Esophagus muscularis mucosa (tissue), 4 donors: ENCODE results near the gene FAM120AOS.

Experiments
- EP300 ChIP-seq: sonication (generic); formaldehyde crosslinking; IDR thresholded peaks from one replicate; pipeline ENCODE4 v1.6.1; 2017; ENCODE audit warnings: antibody characterized with exemption
- POLR2A ChIP-seq: fragments of 450-650 bp; IDR thresholded peaks from one replicate; pipeline ENCODE4 v1.6.1; 2017; ENCODE audit warnings: antibody characterized with exemption, moderate library complexity, mild to moderate bottlenecking, low read depth
- POLR2AphosphoS5 ChIP-seq, 2 donors: sonication (generic); formaldehyde crosslinking; IDR thresholded peaks; one replicate each; pipeline ENCODE4 v1.6.1; 2017; ENCODE audit warnings: antibody characterized with exemption in 2 of 2
- TF ChIP-seq, protein P1 (sequence below), 3 experiments: fragments of 200-600 bp in 2 of 3; fragments of 450-650 bp in 1 of 3; sonication (generic) in 2 of 3; IDR thresholded peaks; one replicate each; pipeline ENCODE4 v1.5.1; 2017 to 2019; ENCODE audit warnings: antibody characterized with exemption in 3 of 3, mild to moderate bottlenecking in 2 of 3, moderate library complexity in 1 of 3

DNA sequence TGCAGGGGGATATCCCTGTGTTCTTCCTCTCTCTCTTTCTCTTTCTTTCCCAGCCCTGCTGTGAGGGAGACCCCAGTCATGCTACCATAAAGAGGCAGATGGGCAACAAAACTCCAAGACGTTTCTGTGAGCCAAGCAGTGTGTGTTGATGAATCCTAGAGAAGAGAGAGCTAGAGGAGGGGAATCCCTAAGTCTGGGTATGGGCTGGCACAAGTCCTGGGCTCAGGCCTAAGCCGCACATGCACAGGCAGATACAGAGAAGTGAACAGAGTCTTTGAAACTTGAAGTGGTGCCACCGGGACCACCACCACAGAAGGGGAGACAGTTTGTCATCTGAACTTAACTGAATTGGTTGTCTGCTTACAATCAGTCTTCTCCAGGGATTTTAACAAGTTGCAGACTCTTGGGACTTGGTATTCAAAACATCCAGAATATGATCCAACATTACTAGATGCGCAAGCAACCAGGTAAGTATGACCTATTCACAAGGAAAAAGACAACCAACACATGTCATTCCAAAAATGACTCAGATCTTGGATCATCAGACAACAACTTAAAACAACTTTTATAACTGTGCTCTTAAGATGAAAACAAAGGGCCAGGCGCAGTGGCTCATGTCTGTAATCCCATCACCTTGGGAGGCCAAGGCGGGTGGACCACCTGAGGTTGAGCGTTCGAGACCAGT lies 12.3 kb downstream of the FAM120AOS start:
- TF ChIP-seq, protein P1, sequence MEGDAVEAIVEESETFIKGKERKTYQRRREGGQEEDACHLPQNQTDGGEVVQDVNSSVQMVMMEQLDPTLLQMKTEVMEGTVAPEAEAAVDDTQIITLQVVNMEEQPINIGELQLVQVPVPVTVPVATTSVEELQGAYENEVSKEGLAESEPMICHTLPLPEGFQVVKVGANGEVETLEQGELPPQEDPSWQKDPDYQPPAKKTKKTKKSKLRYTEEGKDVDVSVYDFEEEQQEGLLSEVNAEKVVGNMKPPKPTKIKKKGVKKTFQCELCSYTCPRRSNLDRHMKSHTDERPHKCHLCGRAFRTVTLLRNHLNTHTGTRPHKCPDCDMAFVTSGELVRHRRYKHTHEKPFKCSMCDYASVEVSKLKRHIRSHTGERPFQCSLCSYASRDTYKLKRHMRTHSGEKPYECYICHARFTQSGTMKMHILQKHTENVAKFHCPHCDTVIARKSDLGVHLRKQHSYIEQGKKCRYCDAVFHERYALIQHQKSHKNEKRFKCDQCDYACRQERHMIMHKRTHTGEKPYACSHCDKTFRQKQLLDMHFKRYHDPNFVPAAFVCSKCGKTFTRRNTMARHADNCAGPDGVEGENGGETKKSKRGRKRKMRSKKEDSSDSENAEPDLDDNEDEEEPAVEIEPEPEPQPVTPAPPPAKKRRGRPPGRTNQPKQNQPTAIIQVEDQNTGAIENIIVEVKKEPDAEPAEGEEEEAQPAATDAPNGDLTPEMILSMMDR (IDR thresholded peaks at IDR 0.05), result no peak
- TF ChIP-seq POLR2A, result no peak
- TF ChIP-seq POLR2AphosphoS5 (IDR thresholded peaks at IDR 0.05), result no peak
- no peak for TF ChIP-seq EP300
